GM23338 (cell line): Measurements from ENCODE around the gene OR5C1. TPM values are rescaled to one million over a fixed set of nuclear protein-coding genes. Genes with fewer than 3 reads are reported as not detected.

Experiments
- ATAC-seq: fragments of 200-7000 bp; cut with Tn5 transposase; 3 replicates; pipeline ENCODE4 v1.9.1; 2020
- DNase-seq: peaks from one replicate; pipeline ENCODE4 v3.0.0-alpha.2; 2015; ENCODE audit warnings: low spot score
- H2AFZ ChIP-seq: fragments of 200-600 bp; sonication (generic); 2 replicates; pipeline ENCODE4 v1.8.0; 2016; ENCODE audit warnings: antibody characterized with exemption, mild to moderate bottlenecking, moderate library complexity
- H3F3A ChIP-seq: fragments of 200-600 bp; sonication (generic); replicated peaks from 2 replicates; pipeline ENCODE4 v1.8.0; 2017; ENCODE audit warnings: antibody characterized with exemption, mixed run types, low read depth
- H3K27ac ChIP-seq: fragments of 200-600 bp; sonication (generic); 2 replicates; pipeline ENCODE4 v1.6.1; 2016; ENCODE audit warnings: low read depth
- H3K27me3 ChIP-seq: fragments of 200-600 bp; sonication (generic); 2 replicates; pipeline ENCODE4 v1.8.0; 2016; ENCODE audit warnings: mild to moderate bottlenecking, mixed run types, moderate library complexity; ENCODE audit not compliant: insufficient read depth
- H3K36me3 ChIP-seq: fragments of 200-600 bp; sonication (generic); 2 replicates; pipeline ENCODE4 v1.8.0; 2016; ENCODE audit warnings: mild to moderate bottlenecking; ENCODE audit not compliant: insufficient read depth
- H3K4me1 ChIP-seq: fragments of 200-600 bp; sonication (generic); 2 replicates; pipeline ENCODE4 v1.8.0; 2016; ENCODE audit warnings: mild to moderate bottlenecking, moderate library complexity; ENCODE audit not compliant: insufficient read depth
- H3K4me2 ChIP-seq: fragments of 200-600 bp; sonication (generic); 2 replicates; pipeline ENCODE4 v1.7.1; 2017; ENCODE audit warnings: mixed run types
- H3K4me3 ChIP-seq: fragments of 200-600 bp; sonication (generic); 2 replicates; pipeline ENCODE4 v1.6.1; 2016; ENCODE audit warnings: mixed run types
- H3K79me2 ChIP-seq: fragments of 200-600 bp; sonication (generic); replicated peaks from 2 replicates; pipeline ENCODE4 v1.8.0; 2017; ENCODE audit warnings: mild to moderate bottlenecking; ENCODE audit not compliant: insufficient read depth
- H3K9me2 ChIP-seq: fragments of 200-600 bp; sonication (generic); 2 replicates; pipeline ENCODE4 v1.8.0; 2017; ENCODE audit not compliant: insufficient read depth
- H4K20me1 ChIP-seq: fragments of 200-600 bp; sonication (generic); replicated peaks from 2 replicates; pipeline ENCODE4 v1.8.0; 2017; ENCODE audit warnings: mild to moderate bottlenecking; ENCODE audit not compliant: insufficient read depth
- H3K27ac Mint-ChIP-seq: 2 replicates; pipeline ENCODE4 v1.8.0; 2020; ENCODE audit warnings: inconsistent platforms, mild to moderate bottlenecking, moderate library complexity, mixed read lengths
- H3K27me3 Mint-ChIP-seq: 3 replicates; pipeline ENCODE4 v1.8.0; 2022; ENCODE audit warnings: low read depth, mild to moderate bottlenecking, moderate library complexity, mixed read lengths, inconsistent platforms; ENCODE audit not compliant: insufficient read depth, poor library complexity
- H3K36me3 Mint-ChIP-seq: 3 replicates; pipeline ENCODE4 v1.8.0; 2021; ENCODE audit warnings: low read depth, mild to moderate bottlenecking, inconsistent platforms, moderate library complexity, mixed read lengths
- H3K4me1 Mint-ChIP-seq: 3 replicates; pipeline ENCODE4 v1.8.0; 2020; ENCODE audit warnings: mild to moderate bottlenecking, inconsistent platforms, mixed read lengths
- H3K4me3 Mint-ChIP-seq: 3 replicates; pipeline ENCODE4 v1.8.0; 2021; ENCODE audit warnings: moderate library complexity, mild to moderate bottlenecking, inconsistent platforms, mixed read lengths
- H3K9me3 Mint-ChIP-seq: 3 replicates; pipeline ENCODE4 v1.8.0; 2020; ENCODE audit warnings: moderate library complexity, mild to moderate bottlenecking, inconsistent platforms, mixed read lengths
- CREB1 ChIP-seq: fragments of 250-450 bp; sonication (Bioruptor Pico); IDR thresholded peaks from 2 replicates; pipeline ENCODE4 v1.5.0; 2020; ENCODE audit warnings: low read depth, mild to moderate bottlenecking, moderate library complexity
- ETS1 ChIP-seq: IDR thresholded peaks from 2 replicates; pipeline ENCODE4 v1.6.1; 2016; ENCODE audit warnings: antibody characterized with exemption
- EZH2 ChIP-seq: fragments of 200-600 bp; sonication (generic); IDR thresholded peaks from one replicate; pipeline ENCODE4 v1.8.0; 2017; ENCODE audit warnings: antibody characterized with exemption, mild to moderate bottlenecking, low read depth; ENCODE audit not compliant: unreplicated experiment
- EZH2phosphoT487 ChIP-seq: fragments of 200-600 bp; sonication (generic); IDR thresholded peaks from one replicate; pipeline ENCODE4 v1.8.1; 2018; ENCODE audit warnings: antibody characterized with exemption; ENCODE audit not compliant: unreplicated experiment
- JUNB ChIP-seq: IDR thresholded peaks from one replicate; pipeline ENCODE4 v1.6.1; 2016; ENCODE audit warnings: antibody characterized with exemption; ENCODE audit not compliant: unreplicated experiment
- NANOG ChIP-seq: IDR thresholded peaks from 2 replicates; pipeline ENCODE4 v1.6.1; 2016; ENCODE audit warnings: antibody characterized with exemption, borderline replicate concordance
- POLR2AphosphoS5 ChIP-seq: IDR thresholded peaks from 2 replicates; pipeline ENCODE4 v1.6.1; 2016; ENCODE audit warnings: antibody characterized with exemption, low read depth
- REST ChIP-seq: IDR thresholded peaks from one replicate; pipeline ENCODE4 v1.6.1; 2018; ENCODE audit warnings: antibody characterized with exemption; ENCODE audit not compliant: unreplicated experiment
- STAT1 ChIP-seq: IDR thresholded peaks from one replicate; pipeline ENCODE4 v1.6.1; 2016; ENCODE audit warnings: antibody characterized with exemption; ENCODE audit not compliant: unreplicated experiment
- ZNF114 ChIP-seq: fragments of 250-450 bp; sonication (Bioruptor Pico); IDR thresholded peaks from 2 replicates; pipeline ENCODE4 v1.5.0; 2020; ENCODE audit warnings: mild to moderate bottlenecking, moderate library complexity
- ZNF331 ChIP-seq: fragments of 250-450 bp; sonication (Bioruptor Pico); IDR thresholded peaks from 2 replicates; pipeline ENCODE4 v1.5.0; 2020; ENCODE audit warnings: low read depth, mild to moderate bottlenecking, moderate library complexity
- polyA plus RNA-seq: library from polyadenylated mRNA; unstranded; fragments of >200 nt; fragmentation: Nextera tagmentation; extraction: Ambion mirVana; gene quantifications from 2 replicates; pipeline ENCODE4 v1.2.1, GENCODE V29; 2016
- total RNA-seq: library from RNA; depleted of rRNA; stranded (reverse); fragments of >200 nt; shearing (Covaris generic); gene quantifications from 2 replicates; pipeline ENCODE4 v1.2.3, GENCODE V29; 2014
- TF ChIP-seq, protein P1 (sequence below), 2 experiments: fragments of 200-600 bp in 1 of 2; sonication (generic) in 1 of 2; conservative IDR thresholded peaks; 2 replicates each; pipeline versions ENCODE4 v1.5.1 to v1.6.1; 2016 to 2017; ENCODE audit warnings: antibody characterized with exemption in 2 of 2, low read depth in 2 of 2, mild to moderate bottlenecking in 2 of 2, moderate library complexity in 1 of 2

The OR5C1 gene
- total and polyA plus RNA-seq, 2 experiments from 2014 or later: not detected

- TF ChIP-seq ETS1: no peak
- TF ChIP-seq EZH2: no peak
- TF ChIP-seq REST: no peak
Observed at GRCh38 chr9:122777052-122777451, 11.7 kb upstream of the OR5C1 start (continued).

- Mint-ChIP-seq H3K4me3 (no peak overlapping the region), H3K27ac (no peak overlapping the region), H3K4me1 (no peaks in the 10 kb centered on the region), H3K27me3 (no peaks in the 10 kb centered on the region), H3K36me3 (no peaks in the 10 kb centered on the region; the same call in none of the 3 replicates), H3K9me3 (peaks cover 77% of the 10 kb centered on the region)
- Histone ChIP-seq H3K79me2 (no peaks in the 10 kb centered on the region), H3K9me2 (no peaks in the 10 kb centered on the region), H4K20me1 (no peaks in the 10 kb centered on the region), H3K4me3 (no peak overlapping the region), H2AFZ (no peak overlapping the region), H3K27ac (no peak overlapping the region), H3K4me1 (no peaks in the 10 kb centered on the region), H3F3A (no peaks in the 10 kb centered on the region), H3K27me3 (no peaks in the 10 kb centered on the region), H3K4me2 (no peak overlapping the region), H3K36me3 (no peaks in the 10 kb centered on the region)
- no peak for DNase-seq
- no peak for ATAC-seq
- TF ChIP-seq POLR2AphosphoS5 (no peak), ZNF331 (no peak), EZH2 (no peak), CREB1 (CRISPR knock-in tag) (no peak), EZH2phosphoT487 (no peak), STAT1 (no peak), ZNF114 (CRISPR knock-in tag) (no peak), NANOG (no peak), JUNB (no peak), ETS1 (no peak)
- TF ChIP-seq, protein P1, sequence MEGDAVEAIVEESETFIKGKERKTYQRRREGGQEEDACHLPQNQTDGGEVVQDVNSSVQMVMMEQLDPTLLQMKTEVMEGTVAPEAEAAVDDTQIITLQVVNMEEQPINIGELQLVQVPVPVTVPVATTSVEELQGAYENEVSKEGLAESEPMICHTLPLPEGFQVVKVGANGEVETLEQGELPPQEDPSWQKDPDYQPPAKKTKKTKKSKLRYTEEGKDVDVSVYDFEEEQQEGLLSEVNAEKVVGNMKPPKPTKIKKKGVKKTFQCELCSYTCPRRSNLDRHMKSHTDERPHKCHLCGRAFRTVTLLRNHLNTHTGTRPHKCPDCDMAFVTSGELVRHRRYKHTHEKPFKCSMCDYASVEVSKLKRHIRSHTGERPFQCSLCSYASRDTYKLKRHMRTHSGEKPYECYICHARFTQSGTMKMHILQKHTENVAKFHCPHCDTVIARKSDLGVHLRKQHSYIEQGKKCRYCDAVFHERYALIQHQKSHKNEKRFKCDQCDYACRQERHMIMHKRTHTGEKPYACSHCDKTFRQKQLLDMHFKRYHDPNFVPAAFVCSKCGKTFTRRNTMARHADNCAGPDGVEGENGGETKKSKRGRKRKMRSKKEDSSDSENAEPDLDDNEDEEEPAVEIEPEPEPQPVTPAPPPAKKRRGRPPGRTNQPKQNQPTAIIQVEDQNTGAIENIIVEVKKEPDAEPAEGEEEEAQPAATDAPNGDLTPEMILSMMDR (conservative IDR thresholded peaks at IDR 0.05; ENCODE audit: low read depth in 2 of 2): no peak
Observed at GRCh38 chr9:122777935-122778627, 10.7 kb upstream of the OR5C1 start.
